Nucleus accumbens (tissue), 56 donors: ENCODE data around the gene HP1BP3.
"Not testable (repeated sequence)": the region's sequence is repeated elsewhere in the genome, so short reads cannot be mapped to it uniquely, and the experiment has no call there.

Experiments used
- DNase-seq, 56 donors: peaks; one replicate each; lab custom pipeline; 2025; lab: John Stamatoyannopoulos, UW

HP1BP3 gene

GRCh38 chr1:20728371-20729154 is 58.5 kb downstream of the HP1BP3 start:
- no peak for DNase-seq

- DNase-seq, result peak in 2 of 56 donors; percentile 24 to 29
These were observed 59.3 kb downstream of the HP1BP3 start for GRCh38 chr1:20727746-20728316.

- DNase-seq, result no peak
These were observed 60.0 kb downstream of the HP1BP3 start for GRCh38 chr1:20726932-20727745.

GRCh38 chr1:20726118-20726911 is 60.8 kb downstream of the HP1BP3 start:
- no peak for DNase-seq

- DNase-seq, result peak in 1 of 56 donors; percentile 19
These were observed 61.7 kb downstream of the HP1BP3 start for GRCh38 chr1:20725189-20726117.

GRCh38 chr1:20724364-20725188 is 62.5 kb downstream of the HP1BP3 start:
- no peak for DNase-seq

- DNase-seq, result no peak
These were observed 63.4 kb downstream of the HP1BP3 start for GRCh38 chr1:20723537-20724363.

GRCh38 chr1:20723159-20723536 is 64.0 kb downstream of the HP1BP3 start:
- DNase-seq, result no peak

- DNase-seq, result no peak
These were observed 65.7 kb downstream of the HP1BP3 start for GRCh38 chr1:20721117-20722061.

- no peak for DNase-seq
These were observed 66.4 kb downstream of the HP1BP3 start for GRCh38 chr1:20720631-20721091.

GRCh38 chr1:20719871-20720620 is 67.1 kb downstream of the HP1BP3 start:
- no peak for DNase-seq

GRCh38 chr1:20719261-20719660 is 67.8 kb downstream of the HP1BP3 start:
- DNase-seq, result no peak

GRCh38 chr1:20718343-20718882 is 68.7 kb downstream of the HP1BP3 start:
- not testable (repeated sequence) for DNase-seq

- DNase-seq, result peak in 44 of 56 donors; percentile 11 to 78 (median 43)
These were observed 69.4 kb downstream of the HP1BP3 start, which contains the start of gene KIF17 for GRCh38 chr1:20717452-20718342. TSS of gene KIF17 (minus strand) at chr1:20718007. CDS start at chr1:20717706, 301 bp downstream.
